Left lung (tissue), 10 donors: ENCODE data around the gene RSRC1. TPM values are rescaled to one million over a fixed set of nuclear protein-coding genes. Genes with fewer than 3 reads are reported as not detected.
A peak's percentile ranks its signal among the peaks of the same experiment; 100 is the strongest.

Experiments
- ATAC-seq: fragments of 200-7000 bp; cut with Tn5 transposase; one replicate; pipeline ENCODE4 v1.9.1; 2020; ENCODE audit warnings: moderate library complexity
- DNase-seq, 4 donors: peaks; one replicate each; pipeline ENCODE4 v3.0.0-alpha.2; 2013 to 2020
- H3K27ac ChIP-seq, 2 donors: fragments of 200-600 bp; sonication (generic) in 1 of 2; one replicate each; pipeline versions ENCODE4 v1.5.0 to v1.8.0; 2020 to 2021
- H3K27me3 ChIP-seq, 2 donors: fragments of 200-600 bp; sonication (generic) in 1 of 2; one replicate each; pipeline versions ENCODE4 v1.5.0 to v1.8.0; 2020 to 2021
- H3K36me3 ChIP-seq, 2 donors: fragments of 200-600 bp; sonication (generic) in 1 of 2; one replicate each; pipeline versions ENCODE4 v1.5.0 to v1.8.0; 2020 to 2021
- H3K4me1 ChIP-seq, 2 donors: fragments of 200-600 bp; one replicate each; pipeline ENCODE4 v1.8.0; 2021
- H3K4me3 ChIP-seq, 2 donors: fragments of 200-600 bp; sonication (generic) in 1 of 2; one replicate each; pipeline versions ENCODE4 v1.5.0 to v1.8.0; 2020 to 2021; ENCODE audit warnings: mild to moderate bottlenecking in 1 of 2
- H3K9me3 ChIP-seq, 2 donors: fragments of 200-600 bp; sonication (generic) in 1 of 2; one replicate each; pipeline versions ENCODE4 v1.5.0 to v1.8.0; 2020 to 2021
- CTCF ChIP-seq, 2 donors: fragments of 200-600 bp; sonication (generic) in 1 of 2; IDR thresholded peaks; one replicate each; pipeline versions ENCODE4 v1.5.0 to v1.8.0; 2021; ENCODE audit warnings: antibody characterized with exemption in 2 of 2
- intact Hi-C, 2 donors: fragments of 100-400 bp; cut with DNase I; formaldehyde crosslinking; loops; one replicate each; pipeline versions ENCODE4 v1.11.2 to v1.14.2; 2022
- polyA plus RNA-seq, 6 donors: library from polyadenylated mRNA; unstranded; fragments of 120-200 nt; gene quantifications; one replicate each; pipeline ENCODE4 v1.2.1, GENCODE V29; 2013; ENCODE audit not compliant: insufficient read length in 6 of 6
- total RNA-seq, 2 donors: library from RNA; stranded (reverse); fragmentation: NEBNext Ultra II Directional; extraction: Animal tissue kit (Norgen Biotek cat#: 25700); gene quantifications; one replicate each; pipeline ENCODE4 v1.2.1, GENCODE V29; 2021
- donor health status: DM: no; HTN: yes; CAD: no.
- donor health status: DM: no; HTN: no; CAD: no.

Gene RSRC1
- total and polyA plus RNA-seq, 8 donors = 23.7 to 30.7 (median 27.6) TPM

- no peak for TF ChIP-seq CTCF (IDR thresholded peaks at IDR 0.05)
- intact Hi-C loops = no loop called here
- Histone ChIP-seq H3K9me3 (no peaks in the 10 kb centered on the region), H3K36me3 (no peaks in the 10 kb centered on the region), H3K27me3 (peaks cover 98 to 100% of the 10 kb centered on the region in 2 donors), H3K4me1 (peaks cover 4 to 18% of the 10 kb centered on the region in 2 donors), H3K27ac (no peak overlapping the region), H3K4me3 (no peak overlapping the region)
- ATAC-seq = no peak
- peak in 1 of 4 donors; percentile 7 for DNase-seq
These were observed 13.8 kb upstream of the RSRC1 start for GRCh38 chr3:158095814-158096704.

GRCh38 chr3:158097081-158097592, 12.8 kb upstream of the RSRC1 start:
- Histone ChIP-seq H3K4me3 (peak overlapping the region in 1 of 2 donors; percentile 61), H3K36me3 (no peaks in the 10 kb centered on the region), H3K9me3 (no peaks in the 10 kb centered on the region), H3K27ac (peak overlapping the region in 1 of 2 donors; percentile 71), H3K4me1 (peaks cover 4 to 18% of the 10 kb centered on the region in 2 donors), H3K27me3 (peaks cover 98 to 100% of the 10 kb centered on the region in 2 donors)
- no peak for TF ChIP-seq CTCF (IDR thresholded peaks at IDR 0.05)
- intact Hi-C loops = no loop called here
- ATAC-seq (no peak), DNase-seq (no peak)

- ATAC-seq (peak; percentile 97), DNase-seq (peak in 3 of 4 donors; percentile 78 to 93 (median 78))
- TF ChIP-seq CTCF (IDR thresholded peaks at IDR 0.05) = no peak
- Histone ChIP-seq H3K27ac (peak overlapping the region in 1 of 2 donors; percentile 71), H3K4me3 (peak overlapping the region; percentile 27 to 61), H3K27me3 (peaks cover 98 to 100% of the 10 kb centered on the region in 2 donors), H3K36me3 (no peaks in the 10 kb centered on the region), H3K4me1 (peaks cover 4 to 18% of the 10 kb centered on the region in 2 donors), H3K9me3 (no peaks in the 10 kb centered on the region)
- intact Hi-C loops = no loop called here
These were observed 12.1 kb upstream of the RSRC1 start for GRCh38 chr3:158097593-158098308.

- Histone ChIP-seq H3K27ac (no peak overlapping the region), H3K4me3 (peak overlapping the region in 1 of 2 donors; percentile 61), H3K27me3 (peaks cover 99 to 100% of the 10 kb centered on the region in 2 donors), H3K4me1 (peaks cover 7 to 22% of the 10 kb centered on the region in 2 donors), H3K36me3 (no peaks in the 10 kb centered on the region), H3K9me3 (no peaks in the 10 kb centered on the region)
- intact Hi-C loops = no loop called here
- no peak for DNase-seq
- no peak for TF ChIP-seq CTCF (IDR thresholded peaks at IDR 0.05)
- ATAC-seq = no peak
These were observed 11.6 kb upstream of the RSRC1 start for GRCh38 chr3:158098309-158098639.
